ENCODE results near the gene ARHGAP24. TPM values are rescaled to one million over a fixed set of nuclear protein-coding genes. Genes with fewer than 3 reads are reported as not detected.

ARHGAP24 gene
- total RNA-seq, 2 experiments from 2014 or later: not detected

DNA sequence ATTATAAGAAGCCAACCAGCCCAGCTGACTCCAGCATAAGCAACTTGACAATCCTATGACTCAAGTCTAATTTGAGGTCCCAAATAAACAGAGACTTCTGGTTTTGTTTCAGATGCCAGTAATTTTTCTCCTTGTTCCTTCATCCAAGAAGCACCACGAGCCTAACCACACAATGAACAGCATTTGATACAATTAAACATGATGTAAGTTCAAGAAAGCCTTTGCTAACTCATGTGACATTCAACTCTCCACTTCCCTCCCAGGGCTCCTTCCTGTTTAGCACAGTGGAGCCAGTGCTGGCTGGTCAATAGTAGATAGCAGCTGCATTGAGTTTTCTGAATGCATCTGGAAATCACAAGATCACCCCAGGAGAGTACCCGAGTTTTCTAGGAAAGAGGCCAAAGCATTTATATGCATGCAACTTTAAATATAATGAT lies 206.3 kb downstream of the ARHGAP24 start:
- CTCF ChIA-PET: no interaction called here
- POLR2A ChIA-PET: no interaction called here

DNA sequence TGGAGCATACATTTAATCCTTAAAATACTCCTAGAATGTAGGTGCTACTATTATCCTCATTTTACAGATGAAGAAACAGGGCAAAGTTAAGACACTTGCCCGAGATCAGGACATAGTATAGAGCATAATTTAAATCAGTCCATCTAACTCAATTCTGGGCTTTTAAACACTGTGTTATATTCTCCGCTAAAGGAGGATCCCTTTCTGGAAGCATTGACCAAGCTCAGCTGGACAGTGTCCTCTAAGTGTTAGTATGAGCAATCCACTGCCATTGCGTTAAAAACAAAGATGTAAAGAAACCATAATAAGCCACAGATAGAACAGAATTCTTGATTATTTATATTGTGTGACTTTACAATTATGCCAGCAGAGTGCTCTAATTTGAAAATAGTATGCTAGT lies 207.0 kb downstream of the ARHGAP24 start:
- CTCF ChIA-PET: no interaction called here
- POLR2A ChIA-PET: no interaction called here

DNA sequence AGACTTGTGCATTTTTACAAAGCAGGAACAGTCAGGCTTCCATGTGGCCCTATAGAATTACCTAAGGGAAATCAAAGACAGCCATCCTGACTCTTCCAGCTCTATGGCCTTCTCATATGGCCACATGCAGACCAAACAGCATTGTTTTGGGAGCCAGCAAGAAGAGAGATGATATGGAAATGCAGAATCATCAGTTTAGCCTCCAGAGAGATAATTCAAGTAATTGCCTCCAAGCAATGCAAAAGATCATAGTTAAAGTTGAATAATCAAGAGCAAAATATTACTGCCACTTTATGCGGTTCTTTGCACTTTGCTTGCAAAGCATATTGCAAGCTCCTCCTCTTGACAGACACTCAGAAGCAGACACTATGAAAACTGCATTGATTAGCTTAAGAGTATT lies 207.4 kb downstream of the ARHGAP24 start:
- CTCF ChIA-PET: no interaction called here
- POLR2A ChIA-PET: no interaction called here

DNA sequence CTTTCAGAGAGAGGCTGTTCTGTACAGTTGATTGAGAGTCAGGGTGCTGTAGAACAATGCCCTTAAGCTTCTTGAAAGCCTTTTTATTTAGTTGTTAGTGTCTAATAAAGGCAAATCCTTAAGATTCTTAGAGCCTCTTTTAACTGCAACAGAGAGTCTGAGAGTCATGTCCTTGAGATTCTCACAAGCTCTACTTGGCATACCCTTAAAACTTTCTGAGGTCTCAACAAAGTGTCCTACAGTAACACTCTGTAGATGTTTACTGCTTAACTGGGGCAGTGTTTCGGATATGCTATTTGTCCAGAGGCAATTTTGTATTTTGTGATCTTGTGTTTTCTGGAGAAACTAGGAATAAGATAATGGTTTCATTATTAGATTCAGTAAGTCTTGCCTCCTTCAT lies 209.7 kb downstream of the ARHGAP24 start:
- CTCF ChIA-PET: no interaction called here
- POLR2A ChIA-PET: no interaction called here

GRCh38 chr4:85686398-85686797 lies 211.4 kb downstream of the ARHGAP24 start:
- ChIA-PET CTCF (no interaction called here), POLR2A (no interaction called here)

- CTCF ChIA-PET: no interaction called here
Observed at GRCh38 chr4:85688055-85688740, 213.2 kb downstream of the ARHGAP24 start.

GRCh38 chr4:85696661-85697060 lies 221.7 kb downstream of the ARHGAP24 start:
- CTCF ChIA-PET: no interaction called here
- POLR2A ChIA-PET: no interaction called here

More at GRCh38 chr4:85688055-85688740, 213.2 kb downstream of the ARHGAP24 start:
- POLR2A ChIA-PET: no interaction called here

DNA sequence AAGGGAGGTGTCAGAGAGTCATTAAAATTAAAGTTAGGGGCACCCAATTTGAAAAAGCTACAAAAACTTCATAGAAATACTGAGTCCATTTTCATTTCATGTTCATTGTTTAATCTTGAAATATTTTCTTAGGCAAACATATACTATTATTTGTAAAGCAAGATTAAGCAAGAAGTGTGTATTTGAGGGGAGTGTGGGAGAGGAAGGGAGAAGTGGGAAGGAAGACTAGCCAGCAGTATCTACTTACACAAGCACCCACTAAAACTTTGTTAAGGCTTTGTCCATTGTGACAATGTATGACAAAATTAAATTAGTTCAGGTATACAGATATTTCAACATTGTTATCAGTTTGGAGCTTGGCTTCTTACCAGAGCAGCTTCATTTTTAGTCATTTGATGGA lies 222.9 kb downstream of the ARHGAP24 start:
- CTCF ChIA-PET: no interaction called here
- POLR2A ChIA-PET: no interaction called here

- POLR2A ChIA-PET: no interaction called here
- CTCF ChIA-PET: no interaction called here
Observed at GRCh38 chr4:85700362-85700761, 225.4 kb downstream of the ARHGAP24 start.

- CTCF ChIA-PET: no interaction called here
- POLR2A ChIA-PET: no interaction called here
Observed at GRCh38 chr4:85701861-85702321, 226.9 kb downstream of the ARHGAP24 start.

DNA sequence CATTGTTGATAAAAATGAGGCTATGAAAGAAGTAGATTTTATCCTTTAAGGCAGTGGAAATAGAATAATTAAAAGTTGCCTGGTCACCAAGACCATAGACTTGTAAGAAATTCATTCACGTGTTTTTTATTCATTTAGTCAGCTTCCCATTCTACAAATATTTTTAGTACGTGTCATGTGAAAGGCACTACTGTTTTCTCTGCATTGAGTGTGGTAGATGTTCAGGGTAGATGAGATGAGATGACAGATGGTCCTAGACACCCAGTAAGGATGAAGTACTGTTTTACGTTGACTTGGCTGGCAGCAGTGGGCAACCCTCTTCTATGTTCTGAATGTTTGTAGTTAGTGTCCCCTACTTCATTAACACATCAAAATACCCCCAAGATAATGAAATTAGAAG lies 228.1 kb downstream of the ARHGAP24 start:
- CTCF ChIA-PET: no interaction called here
- POLR2A ChIA-PET: no interaction called here

DNA sequence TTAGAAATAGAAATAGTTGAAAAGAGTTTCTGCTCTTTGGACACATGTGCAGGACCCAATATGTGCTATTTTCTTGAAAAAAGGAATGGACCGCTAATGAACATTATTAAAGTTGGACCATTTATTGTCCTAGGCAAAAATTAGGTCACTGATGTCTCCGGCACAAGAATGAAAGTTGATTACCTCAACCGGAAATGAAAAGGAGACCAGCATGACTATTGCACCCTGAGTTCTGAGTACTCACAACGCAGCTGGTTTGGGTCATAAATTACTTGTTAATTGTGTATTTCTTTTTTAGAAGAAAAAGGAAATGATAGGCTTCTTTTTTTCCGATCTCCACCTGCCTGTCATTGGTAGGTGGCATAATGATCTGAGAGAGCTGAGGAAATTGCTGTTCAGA lies 232.7 kb downstream of the ARHGAP24 start:
- CTCF ChIA-PET: no interaction called here

DNA sequence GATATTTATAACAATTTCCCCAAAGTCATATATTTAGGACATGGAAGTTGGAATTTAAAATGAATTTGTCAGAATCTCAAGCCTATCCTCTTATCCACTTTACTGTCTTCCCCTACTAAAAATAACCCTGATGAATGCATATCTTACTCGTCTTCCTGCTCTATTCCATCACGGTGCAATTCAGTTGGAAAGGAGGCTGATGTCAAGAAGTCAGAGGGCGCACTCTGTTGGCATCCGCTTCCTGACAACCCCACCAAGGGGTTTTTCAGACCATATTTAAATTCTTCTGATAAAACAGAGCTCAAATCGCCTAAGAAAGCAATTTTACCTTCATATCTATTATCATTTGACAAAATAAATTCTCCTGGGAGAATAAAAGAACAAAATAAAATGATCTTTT lies 233.5 kb downstream of the ARHGAP24 start:
- POLR2A ChIA-PET: no interaction called here
- CTCF ChIA-PET: no interaction called here

More for the DNA sequence above, 232.7 kb downstream of the ARHGAP24 start:
- POLR2A ChIA-PET: no interaction called here

GRCh38 chr4:85713005-85713404 lies 238.1 kb downstream of the ARHGAP24 start:
- ChIA-PET POLR2A (no interaction called here), CTCF (no interaction called here)

GRCh38 chr4:85715991-85716737 lies 241.2 kb downstream of the ARHGAP24 start:
- CTCF ChIA-PET: no interaction called here
- POLR2A ChIA-PET: no interaction called here

DNA sequence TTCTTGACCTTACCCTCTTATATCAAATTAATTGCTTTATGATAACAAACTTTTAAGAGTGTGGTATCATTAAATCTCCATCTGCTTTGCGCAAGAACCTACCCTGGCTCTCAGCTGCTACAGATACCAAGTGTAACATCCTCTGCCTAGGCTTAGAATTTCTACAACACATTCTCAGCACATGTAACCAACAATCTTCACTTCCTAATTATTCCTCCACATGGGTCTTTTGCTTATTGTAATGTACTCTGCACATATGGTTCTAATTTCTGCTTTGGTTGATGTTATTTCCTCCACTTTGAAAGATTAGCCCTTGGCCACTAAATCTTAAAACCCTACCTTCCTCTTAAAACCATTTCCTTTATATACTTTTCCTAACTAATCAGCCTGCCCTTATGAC lies 242.4 kb downstream of the ARHGAP24 start:
- POLR2A ChIA-PET: no interaction called here
- CTCF ChIA-PET: no interaction called here

GRCh38 chr4:85717847-85718246 lies 242.9 kb downstream of the ARHGAP24 start:
- ChIA-PET POLR2A (no interaction called here), CTCF (no interaction called here)

- POLR2A ChIA-PET: no interaction called here
- CTCF ChIA-PET: no interaction called here
Observed at GRCh38 chr4:85720735-85721134, 245.8 kb downstream of the ARHGAP24 start.

GRCh38 chr4:85722401-85722800 lies 247.5 kb downstream of the ARHGAP24 start:
- ChIA-PET CTCF (no interaction called here), POLR2A (no interaction called here)

- POLR2A ChIA-PET: no interaction called here
- CTCF ChIA-PET: no interaction called here
Observed at GRCh38 chr4:85722807-85723206, 247.9 kb downstream of the ARHGAP24 start.

- ChIA-PET POLR2A (no interaction called here), CTCF (no interaction called here)
Observed at GRCh38 chr4:85724791-85725563, 250.0 kb downstream of the ARHGAP24 start.

Data from activated CD8-positive, alpha-beta memory T cell treated with anti-CD3 and anti-CD28 coated beads for 36 hours (primary cell).